ENCODE data around the gene TBCK. TPM values are rescaled to one million over a fixed set of nuclear protein-coding genes. Genes with fewer than 3 reads are reported as not detected.

TBCK gene
- total RNA-seq, 1 experiment from 2014 or later: 22.3 TPM

GRCh38 chr4:106256190-106256589, 59.8 kb downstream of the TBCK start:
- H3K36me3 ChIP-seq (ENCODE audit: control insufficient read depth in 1 of 2, insufficient read depth in 2 of 2, low read length in 2 of 2): no peaks in the 10 kb centered on the region
- TF ChIP-seq FOSL1 (IDR thresholded peaks at IDR 0.05; ENCODE audit: low read depth) (no peak), ZBTB33 (IDR thresholded peaks at IDR 0.05; ENCODE audit: extremely low read depth, insufficient replicate concordance, low read length) (no peak), TCF7L2 (IDR thresholded peaks at IDR 0.05; ENCODE audit: borderline replicate concordance, extremely low read depth, insufficient read depth, insufficient read length) (no peak), JUND (IDR thresholded peaks at IDR 0.05) (no peak), ATF3 (IDR thresholded peaks at IDR 0.05) (no peak), SIN3A (IDR thresholded peaks at IDR 0.05; ENCODE audit: low read depth) (no peak), SP1 (IDR thresholded peaks at IDR 0.05; ENCODE audit: low read depth) (no peak), EGR1 (IDR thresholded peaks at IDR 0.05; ENCODE audit: low read depth) (no peak), CTCF (IDR thresholded peaks at IDR 0.05 in 2 of 3, conservative IDR thresholded peaks at IDR 0.05 in 1 of 3; ENCODE audit: borderline replicate concordance in 1 of 3, insufficient read depth in 1 of 3, low read depth in 2 of 3, low read length in 2 of 3) (no peak)
- H3K4me3 ChIP-seq (replicated peaks in 1 of 2; ENCODE audit: low read depth in 1 of 2, low read length in 2 of 2): no peak overlapping the region
- no peaks in the 10 kb centered on the region for H3K9me2 ChIP-seq (ENCODE audit: insufficient read depth)
- no peak overlapping the region for H2AFZ ChIP-seq (ENCODE audit: low read depth, low read length, poor library complexity, severe bottlenecking)
- CTCF ChIA-PET: no interaction called here
- no peak overlapping the region for H3K4me2 ChIP-seq (ENCODE audit: low read length)
- no peaks in the 10 kb centered on the region for H3K79me2 ChIP-seq (ENCODE audit: insufficient read depth, low read length)
- RAD21 ChIA-PET (ENCODE audit: low non-redundant PET in 1 of 2, low total read pairs in 2 of 2, uncharacterized antibody in 2 of 2, unreplicated experiment in 2 of 2): no interaction called here
- H3K27me3 ChIP-seq (ENCODE audit: insufficient read depth, low read length): no peaks in the 10 kb centered on the region
- no peaks in the 10 kb centered on the region for H3K4me1 ChIP-seq (ENCODE audit: control insufficient read depth in 1 of 2, insufficient read depth in 2 of 2, low read length in 2 of 2)
- POLR2A ChIA-PET: no interaction called here
- BruUV-seq (replicated peaks): no TSS peak
- DNase-seq (ENCODE audit: low read depth, low spot score): no peak
- H3K9ac ChIP-seq (ENCODE audit: low read length): no peak overlapping the region
- H4K20me1 ChIP-seq (ENCODE audit: insufficient read depth): no peaks in the 10 kb centered on the region
- ATAC-seq: no peak
- no peaks in the 10 kb centered on the region for H3K9me3 ChIP-seq (ENCODE audit: control insufficient read depth in 1 of 2, insufficient read depth in 1 of 2, low read depth in 1 of 2, low read length in 2 of 2)
- no peak overlapping the region for H3K27ac ChIP-seq (ENCODE audit: low read depth, low read length)
- intact Hi-C loops (cut with micrococcal nuclease): no loop called here
